Dermis microvascular lymphatic vessel endothelial cell (primary cell): ENCODE results near the gene ALS2CL. TPM values are rescaled to one million over a fixed set of nuclear protein-coding genes. Genes with fewer than 3 reads are reported as not detected.
"Not testable (repeated sequence)": the region's sequence is repeated elsewhere in the genome, so short reads cannot be mapped to it uniquely, and the experiment has no call there.

Experiments
- DNase-seq, 2 donors: peaks; one replicate each; pipeline versions ENCODE4 v3.0.0 to v3.0.0-alpha.2; 2010; ENCODE audit warnings: low read depth in 2 of 2
- total RNA-seq: library from RNA; depleted of rRNA; stranded (reverse); fragments of >200 nt; gene quantifications from 2 replicates; pipeline ENCODE4 v1.2.1, GENCODE V29; 2014

ALS2CL gene
- total RNA-seq, 1 donor from 2014 or later, result 5.4 TPM

DNA sequence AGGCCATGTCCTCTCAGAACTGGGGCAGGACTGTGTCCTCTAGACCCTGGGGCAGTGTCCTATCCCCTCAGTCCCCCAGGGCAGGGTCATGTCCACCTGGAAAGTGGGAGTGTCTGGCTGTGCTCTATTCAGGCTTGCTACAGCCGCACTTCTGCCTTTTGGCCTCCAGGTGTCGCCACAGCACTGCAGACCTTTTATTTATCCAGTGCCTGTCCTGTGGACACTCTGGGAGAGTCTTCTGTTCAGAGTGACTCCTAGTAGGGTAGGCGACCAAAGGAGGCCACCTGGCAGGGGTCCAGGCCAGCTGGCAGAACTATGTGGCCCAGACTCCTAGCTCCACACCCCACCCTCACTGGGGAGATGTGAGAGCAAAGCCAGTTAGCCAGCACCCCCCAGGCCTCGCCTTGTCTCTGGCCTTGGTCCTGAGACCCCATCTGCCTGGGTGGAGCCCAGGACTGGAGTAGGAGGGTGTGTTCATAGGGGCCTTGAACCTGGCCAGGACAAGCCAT is 11.6 kb upstream of the ALS2CL start:
- DNase-seq, result peak; percentile 50 to 70

DNA sequence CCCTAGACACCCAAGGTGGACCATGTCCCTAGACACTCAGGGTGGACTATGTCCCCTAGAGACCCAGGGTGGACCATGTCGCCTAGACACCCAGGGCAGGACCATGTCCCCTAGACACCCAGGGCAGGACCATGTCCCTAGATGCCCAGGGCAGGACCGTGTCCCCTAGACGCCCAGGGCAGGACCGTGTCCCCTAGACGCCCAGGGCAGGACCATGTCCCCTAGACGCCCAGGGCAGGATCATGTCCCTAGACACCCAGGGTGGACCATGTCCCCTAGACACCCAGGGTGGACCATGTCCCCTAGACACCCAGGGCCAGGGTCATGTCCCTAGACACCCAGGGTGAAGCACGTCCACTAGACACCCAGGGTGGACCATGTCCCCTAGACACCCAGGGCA is 10.9 kb upstream of the ALS2CL start:
- DNase-seq, result not testable (repeated sequence)

DNA sequence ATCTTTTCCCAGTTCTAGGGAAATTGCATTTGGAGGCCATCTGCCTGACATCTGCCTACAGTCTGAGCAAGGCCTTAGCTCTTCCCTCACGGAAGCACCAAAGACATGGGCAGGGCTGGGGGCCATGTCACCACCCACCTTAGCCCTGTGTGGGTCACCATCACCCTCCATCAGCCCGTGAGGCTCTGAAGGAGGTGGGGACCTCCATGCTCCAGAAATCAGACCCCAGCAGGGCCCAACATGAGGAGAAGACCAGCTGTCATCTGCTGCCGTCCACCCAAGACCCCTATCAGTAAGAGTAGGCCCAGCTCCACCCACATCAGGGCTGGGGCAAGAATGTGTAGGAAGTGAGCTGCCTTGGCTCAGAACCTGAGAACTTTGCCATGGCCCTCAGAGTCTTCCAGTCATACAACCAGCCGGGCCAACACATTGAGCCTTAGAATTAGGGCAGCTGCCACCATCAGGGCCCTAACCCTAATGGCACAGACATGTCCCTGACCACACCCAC is 9.6 kb upstream of the ALS2CL start:
- no peak for DNase-seq

DNA sequence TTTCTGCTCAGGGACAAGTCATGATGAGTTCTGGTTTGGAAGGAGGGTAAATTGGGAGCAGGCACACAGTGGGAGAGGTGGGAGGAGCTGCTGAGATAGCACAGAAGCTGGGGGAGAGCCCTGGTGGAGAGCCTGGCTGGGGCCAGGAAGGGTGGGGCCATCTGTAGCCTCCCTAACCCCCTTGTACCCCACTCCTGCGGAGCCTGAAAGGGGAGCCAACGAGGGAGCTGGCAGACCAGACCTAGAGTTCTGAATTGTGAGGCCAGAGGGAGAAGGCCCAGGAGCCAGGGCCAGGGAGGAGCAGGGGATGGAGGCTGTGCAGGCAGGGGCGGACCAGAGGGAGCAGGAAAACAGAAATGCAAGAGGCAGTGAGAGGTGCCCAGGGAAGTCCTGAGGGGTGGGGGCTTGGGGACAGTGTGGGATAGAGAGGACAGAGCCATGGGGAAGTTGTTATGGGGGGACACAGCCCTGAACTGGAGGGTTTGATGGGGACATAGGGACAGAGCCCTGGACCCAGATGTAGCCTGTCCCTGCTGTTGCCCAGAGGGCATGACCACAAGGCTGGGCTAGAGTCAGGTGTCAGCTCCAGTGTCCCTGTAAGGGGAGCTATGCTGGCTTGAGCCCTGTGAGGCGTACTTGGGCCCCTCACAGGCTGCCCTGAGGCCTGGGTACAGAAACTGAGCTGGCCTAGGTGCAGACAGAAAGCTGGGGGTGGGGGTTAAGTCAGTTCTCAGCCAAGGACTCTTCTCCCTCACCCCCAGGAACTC is 8.9 kb upstream of the ALS2CL start:
- no peak for DNase-seq

DNA sequence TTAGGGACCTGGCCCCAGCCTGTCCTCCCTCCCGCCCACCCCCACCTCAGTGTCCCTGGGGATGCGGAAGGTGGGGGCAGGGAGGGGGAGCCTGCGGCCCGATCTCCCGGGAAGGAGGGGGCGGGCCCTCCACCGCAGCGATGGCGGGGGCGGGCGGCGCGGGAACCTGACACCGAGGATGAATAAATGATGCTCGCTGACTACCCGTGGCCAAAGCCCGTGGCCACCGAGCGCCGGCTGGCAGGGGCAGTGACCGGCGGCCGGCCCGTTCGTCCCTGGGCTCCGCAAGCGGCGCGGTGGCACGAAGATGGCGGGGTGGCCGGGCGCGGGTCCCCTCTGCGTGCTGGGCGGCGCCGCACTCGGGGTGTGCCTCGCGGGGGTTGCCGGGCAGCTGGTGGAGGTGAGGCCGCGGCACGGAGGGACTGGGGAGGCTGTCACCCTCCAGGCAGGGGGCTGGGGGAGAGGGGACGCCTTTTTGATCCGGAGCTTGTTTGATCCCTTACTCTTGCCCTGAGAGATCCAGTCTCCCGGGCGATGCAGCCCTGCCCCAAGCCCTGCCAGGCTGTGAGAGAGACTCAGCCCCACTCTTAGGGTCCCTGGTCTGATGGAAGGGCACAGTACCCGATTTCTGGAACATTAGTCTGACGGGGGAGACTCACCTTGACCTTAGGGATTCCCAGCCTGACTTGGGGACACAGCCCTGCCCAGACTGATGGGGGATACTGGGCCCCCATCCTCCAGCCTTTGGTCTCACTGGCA is 7.9 kb upstream of the ALS2CL start, which contains the start of gene TMIE:
Gene TMIE, plus strand, starts transcription at position 212 of the 759 bp plus-strand sequence. Its CDS starts 96 bp downstream, at position 308.
- DNase-seq, result no peak

DNA sequence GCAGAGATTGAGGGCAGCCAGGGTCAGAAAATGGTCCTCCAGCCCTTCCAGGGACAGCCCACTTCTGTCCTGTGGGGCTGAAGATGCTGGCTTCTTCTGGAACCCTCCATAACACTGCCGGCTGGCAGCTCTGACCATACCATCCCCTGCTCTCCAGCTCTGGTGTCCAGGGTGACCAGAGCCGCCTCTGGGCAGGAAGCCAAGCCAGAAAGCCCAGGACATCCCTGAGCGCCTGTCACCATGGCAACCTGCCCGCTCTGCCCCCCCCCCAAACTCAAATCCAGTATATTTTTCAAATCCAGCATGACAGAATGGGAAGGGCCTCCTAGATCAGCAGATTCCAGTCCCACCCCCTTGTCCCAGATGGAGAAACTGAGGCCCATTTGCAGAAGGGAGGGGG is 7.3 kb upstream of the ALS2CL start:
- DNase-seq, result no peak

DNA sequence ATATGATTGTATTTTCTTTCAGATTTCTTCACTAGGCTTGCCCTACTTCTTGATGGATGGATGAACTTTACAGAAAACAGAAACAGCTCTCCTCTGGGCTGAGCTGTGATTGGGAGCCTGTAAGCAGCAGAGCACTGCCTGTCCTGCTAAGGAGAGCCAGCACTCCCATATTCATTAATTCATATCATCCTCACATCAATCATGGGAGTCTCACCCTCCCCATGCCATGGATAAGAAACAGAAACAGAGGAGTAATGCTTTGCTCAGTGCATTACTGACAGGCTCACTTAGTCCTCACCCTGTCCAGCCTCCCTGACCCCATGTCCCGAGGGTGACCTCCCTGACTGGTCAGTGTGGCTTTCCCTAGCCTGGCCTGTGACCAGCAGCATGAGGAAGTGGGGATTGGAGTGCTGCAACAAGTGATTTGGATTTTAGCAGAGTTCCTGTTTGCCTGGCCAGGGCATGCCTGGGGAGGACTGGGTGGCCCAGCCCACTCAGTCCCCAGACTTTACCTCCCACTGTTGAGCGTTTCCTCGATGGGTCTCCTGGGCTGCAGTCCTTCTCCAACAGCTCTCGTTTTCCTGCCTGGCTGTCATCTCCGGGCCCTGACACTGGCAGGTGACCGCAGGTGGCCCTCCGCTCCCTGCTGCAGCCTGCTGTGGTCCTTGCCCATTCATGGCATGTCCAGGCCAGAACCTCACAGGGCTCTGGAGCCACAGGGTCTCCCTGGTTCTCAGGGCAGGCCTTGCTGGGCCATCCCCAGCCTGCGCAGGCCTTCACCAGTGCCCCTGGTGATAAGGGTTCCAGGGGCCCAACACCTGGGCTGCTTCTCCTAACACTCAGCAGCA is 6.4 kb upstream of the ALS2CL start:
- DNase-seq, result no peak

DNA sequence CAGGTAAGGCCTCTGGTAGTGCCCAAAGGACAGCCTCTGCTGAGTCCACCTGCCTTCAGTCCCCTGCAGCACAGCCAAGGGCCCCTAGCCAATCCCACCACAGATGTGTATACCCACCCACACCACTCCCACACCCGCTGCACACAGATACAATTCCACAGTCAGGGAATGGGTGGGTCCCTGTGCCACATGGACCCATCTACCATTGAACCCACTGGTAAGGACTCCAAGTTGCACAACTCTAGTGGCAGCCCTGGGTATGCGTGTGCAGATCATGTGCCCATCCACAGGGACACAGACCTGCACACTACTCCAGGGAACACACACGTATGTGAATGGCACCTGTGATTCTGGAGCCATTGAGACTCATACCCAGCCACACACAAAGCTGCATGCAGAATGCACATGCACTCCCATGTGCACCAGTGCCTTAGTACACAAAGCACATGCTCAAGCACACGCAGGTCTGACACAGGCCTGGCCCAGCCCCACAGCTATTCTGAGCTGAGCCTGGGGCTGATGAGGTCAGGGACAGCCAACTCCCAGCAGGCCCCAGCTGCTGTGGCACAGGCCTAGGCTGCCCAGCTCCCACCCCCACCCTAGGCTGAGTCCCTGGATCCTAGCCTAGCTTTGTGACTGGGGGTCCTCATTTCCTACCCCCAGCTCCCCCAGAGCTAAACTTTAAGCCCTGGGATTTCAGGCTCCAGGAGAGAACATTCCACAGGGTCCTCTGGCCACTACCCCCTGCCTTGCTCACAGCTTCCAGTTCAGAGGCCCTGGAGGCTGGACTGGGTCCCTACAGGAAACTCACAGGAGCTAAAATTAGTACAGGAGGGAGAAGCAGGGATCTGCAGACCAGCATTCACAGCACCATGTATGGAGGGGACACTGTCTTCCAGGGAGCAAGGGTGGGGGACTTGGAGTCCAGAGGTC is 2.7 kb upstream of the ALS2CL start:
- DNase-seq, result no peak

DNA sequence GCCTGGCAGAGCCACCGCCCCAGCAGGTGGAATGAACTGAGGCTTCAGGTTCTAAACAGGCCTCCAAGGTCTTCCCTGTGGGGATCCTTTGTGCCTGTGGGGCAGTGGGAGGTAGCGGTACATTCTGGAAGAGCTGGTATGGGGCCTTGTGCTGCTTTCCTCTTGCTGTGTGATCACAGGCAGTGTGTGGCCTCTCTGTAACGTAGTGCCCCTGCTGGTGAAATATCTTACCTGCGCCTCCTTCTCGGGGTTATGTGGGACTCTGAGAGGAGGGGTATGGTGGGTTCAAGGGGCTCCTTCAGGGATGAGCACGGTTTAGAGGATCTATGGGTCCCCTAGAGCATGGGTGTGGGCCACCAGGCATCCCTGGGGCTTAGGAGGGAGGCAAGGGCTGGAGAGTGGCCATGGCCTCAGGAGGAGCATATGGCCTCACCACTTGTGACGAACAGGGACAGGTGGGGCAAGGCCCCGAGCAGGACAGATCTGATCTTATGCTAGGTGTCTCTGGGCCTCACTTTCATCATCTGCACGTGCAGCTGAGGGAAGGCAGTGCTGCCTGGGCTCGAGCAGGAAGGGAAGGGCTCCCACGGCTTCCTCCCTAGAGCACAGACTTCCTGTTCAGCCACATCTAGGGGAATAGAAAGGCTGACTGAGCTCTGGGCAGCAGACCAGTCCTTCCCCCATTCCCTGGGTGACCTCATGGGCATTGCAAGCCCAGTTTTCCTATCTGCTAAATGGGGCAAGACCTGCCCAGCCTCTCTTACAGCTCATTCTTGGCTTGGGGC is 1.9 kb upstream of the ALS2CL start:
- peak; percentile 70 to 92 for DNase-seq

DNA sequence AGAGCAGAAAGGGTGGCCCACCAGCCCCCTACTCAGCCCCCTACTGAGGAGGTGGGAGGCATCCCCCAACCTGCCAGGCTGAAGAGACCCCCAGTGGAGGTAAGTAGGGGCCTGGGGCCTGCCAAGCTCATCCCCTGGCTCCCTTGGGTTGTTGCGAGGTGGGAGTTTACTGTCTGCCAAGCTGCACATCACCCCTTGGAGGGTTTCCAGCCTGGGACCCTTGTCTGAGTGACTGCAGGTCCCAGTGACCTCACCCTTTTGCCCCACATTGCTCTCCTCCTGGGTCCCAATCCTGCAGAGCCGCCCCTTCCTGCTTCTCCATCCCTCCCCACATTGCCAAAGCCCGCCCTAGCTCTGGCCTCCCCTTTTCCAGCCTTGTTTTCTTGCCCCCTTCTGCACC is 1.0 kb upstream of the ALS2CL start:
- no peak for DNase-seq

DNA sequence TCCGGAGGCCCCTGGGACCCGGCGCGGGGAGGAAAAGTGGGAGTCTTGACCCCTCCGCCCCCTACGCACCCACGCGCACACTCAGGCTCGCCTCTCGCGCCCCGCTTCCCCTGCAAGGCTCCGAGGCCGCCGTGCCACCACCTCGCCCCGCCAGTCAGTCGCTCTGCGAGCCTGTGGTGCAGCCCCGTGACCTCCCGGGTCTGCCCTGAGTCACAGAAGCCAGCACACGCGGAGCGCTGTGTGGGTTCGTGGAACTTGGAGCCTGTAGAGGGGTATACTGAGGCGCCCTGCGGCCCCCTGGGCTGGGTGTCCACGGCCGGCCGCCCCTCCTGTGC is 380 bp upstream of the ALS2CL start:
- DNase-seq, result peak in 1 of 2 donors; percentile 12

DNA sequence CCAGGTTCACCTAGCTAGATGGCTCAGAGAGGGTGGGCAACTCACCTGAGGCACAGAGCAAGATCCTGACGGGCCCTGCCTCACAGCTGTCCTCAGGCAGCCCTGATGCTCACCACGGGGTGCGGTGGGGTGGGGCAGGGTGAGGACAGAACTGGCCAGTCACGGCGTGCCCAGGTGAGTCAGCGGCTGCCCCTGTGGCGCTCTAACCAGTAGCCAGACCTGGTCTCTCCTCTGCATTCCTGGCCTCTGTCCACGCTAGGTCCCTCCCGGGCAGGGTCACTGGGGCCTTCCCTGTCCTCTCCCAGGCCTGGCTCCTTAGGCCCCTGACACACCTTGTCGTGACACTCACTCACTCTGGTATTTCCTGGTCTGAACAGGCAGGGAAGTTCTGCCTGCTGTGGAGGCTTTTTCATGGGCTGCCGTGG is 901 bp downstream of the ALS2CL start:
- DNase-seq, result peak; percentile 21 to 46

DNA sequence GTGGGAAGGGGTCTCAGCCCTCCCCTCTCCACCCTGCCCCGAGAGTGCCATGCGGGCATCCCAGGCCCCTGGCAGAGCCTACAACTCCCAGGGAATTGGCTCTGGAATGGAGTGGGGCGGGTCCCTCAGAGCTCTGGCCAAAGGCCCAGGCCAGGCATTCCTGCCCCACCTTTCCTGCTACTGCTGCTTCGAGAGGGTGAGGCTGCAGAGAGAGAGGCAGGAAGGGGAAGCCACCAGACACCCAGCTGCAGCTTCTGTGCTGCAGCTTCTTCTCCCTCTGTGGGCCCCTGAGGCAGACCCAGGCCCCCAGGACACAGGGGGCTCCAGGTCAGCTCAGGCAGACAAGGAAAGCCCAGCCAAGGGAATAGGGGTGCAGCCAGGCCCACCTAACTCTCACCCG is 2.7 kb downstream of the ALS2CL start:
- DNase-seq, result peak in 1 of 2 donors; percentile 26

DNA sequence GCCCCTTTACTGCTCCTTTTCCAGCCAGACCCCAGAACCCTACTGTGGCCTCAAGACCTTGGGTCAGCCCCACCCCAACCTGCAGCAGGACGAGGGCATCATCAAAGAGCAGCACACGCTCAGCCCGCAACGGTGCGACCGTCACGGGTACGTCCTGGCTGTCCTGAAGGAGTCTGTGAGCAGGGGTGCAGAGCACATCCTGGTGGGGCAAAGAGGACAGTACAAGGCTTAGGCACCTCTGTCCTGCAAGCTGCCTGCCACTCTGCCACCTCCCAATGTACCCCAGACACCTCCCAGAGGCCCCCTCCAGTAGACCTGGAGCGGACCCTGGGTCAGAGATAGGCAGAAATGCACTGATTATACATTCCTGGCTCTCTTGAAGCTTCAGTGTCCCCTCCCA is 8.0 kb downstream of the ALS2CL start:
- DNase-seq, result no peak

DNA sequence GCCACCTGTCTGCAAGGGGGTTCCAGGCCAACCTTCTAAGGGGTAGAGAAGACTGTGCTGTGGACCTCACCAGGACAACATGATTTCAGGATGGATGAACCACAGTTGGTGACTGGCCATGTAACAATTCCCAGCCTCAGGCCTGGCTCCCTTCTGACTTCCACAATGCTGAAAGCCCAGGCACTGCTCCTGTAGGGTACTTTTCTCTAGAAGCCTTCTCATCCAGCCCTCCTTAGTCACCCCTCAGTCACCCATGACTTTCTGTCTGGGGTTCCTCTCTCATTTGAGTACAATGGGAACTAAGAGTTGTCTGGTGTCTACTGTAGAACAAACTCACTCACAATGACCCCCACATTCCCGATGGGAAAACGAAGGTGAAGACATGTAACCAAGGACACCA is 8.6 kb downstream of the ALS2CL start:
- DNase-seq, result no peak

DNA sequence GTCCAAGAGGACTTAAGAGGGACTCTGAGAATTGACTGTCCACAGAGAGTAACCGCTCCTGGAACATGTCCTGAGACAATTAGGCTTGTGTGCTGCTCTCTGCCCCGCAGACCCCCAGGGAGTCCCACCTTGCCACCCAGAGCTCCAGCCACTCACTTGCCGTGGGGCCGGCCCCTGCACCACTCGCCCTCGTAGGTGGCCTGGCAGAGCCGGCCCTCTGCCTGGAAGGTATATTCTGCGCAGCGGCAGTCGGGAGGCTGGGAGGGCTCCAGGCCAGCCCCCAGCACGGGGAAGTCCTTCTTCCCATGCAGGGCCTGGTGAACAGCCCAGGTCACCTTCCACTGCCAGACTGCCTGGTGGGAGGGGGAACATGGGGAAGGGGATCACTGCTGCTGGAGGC is 10.5 kb downstream of the ALS2CL start:
- no peak for DNase-seq

DNA sequence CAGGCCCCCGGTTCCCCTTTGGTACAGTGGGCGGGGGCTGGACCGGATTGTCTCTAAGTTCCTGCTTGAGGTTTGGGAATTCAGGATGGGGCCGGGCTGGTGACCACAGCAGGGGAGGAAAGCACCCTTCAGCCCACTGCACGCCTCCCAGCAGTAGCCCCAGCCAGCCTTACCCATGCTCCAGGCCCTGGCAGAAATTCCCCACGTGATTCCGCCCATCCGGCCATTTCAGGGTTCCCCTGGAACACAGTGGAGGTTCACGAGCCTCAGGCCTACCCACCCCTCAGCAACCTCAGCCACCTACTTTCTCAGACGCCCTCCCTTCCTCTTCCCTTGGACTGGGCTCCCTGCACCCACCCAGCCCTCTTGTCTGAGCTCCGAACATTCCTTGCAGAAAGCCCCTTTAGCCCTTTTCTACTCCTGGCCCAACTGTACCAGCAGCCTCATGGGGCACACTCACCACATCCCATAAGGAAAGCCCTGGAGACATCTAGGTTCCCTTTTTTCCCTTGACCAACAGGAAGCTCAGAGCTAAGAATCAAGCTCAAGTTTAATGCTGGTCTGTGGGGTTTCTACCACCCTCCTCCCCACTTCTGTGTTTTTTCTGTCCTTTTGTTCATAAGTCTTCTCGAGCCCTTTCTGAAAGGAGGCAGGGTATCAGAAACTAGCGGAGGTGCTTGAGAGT is 11.5 kb downstream of the ALS2CL start:
- no peak for DNase-seq

DNA sequence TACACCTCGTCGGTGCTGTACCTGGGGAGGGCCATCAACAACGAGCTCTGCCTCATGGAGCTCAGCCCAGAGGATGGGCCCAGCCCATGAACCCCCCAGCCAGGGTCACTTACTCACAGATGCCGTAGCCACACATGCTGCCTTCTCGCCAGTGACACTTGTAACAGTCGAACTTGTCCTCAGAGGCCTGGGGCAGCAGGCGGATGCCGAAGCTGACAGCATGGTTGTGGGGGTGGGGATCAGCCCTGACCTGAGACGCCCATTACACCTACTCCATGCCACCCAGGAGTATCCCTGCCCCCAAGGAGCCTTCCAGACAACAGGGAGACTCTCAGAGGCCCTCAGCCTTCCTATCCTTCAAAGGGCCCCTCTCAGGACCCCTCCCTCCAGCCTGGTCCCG is 12.1 kb downstream of the ALS2CL start:
- no peak for DNase-seq

DNA sequence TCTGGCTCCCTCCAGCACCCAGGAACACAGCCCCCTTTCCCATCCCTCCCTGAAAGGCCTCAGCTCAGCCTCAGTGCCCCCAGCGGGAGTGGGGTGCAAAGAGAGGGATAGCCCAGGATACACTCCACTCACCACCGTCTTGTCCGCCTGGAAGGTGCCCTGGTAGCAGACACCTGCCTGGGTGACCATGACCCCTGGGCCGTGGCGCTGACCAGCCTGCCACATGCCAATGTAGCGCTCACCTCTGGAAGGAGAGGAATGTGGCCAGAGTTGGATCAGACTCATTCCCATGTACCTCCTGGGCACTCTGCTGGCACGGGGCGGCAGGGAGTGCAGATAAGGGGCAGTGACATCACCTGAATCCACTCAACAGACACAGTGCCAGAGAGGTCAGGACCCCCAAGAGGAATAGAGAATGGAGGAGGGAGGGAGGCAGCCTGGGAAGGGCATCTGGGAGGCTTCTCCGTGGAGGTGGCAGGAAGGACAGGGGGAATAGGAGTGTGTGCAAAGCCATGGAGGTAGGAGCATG is 13.1 kb downstream of the ALS2CL start:
- DNase-seq, result no peak
